T follicular helper cell (primary cell): Measurements from ENCODE around the gene PHKA2.
A peak's percentile ranks its signal among the peaks of the same experiment; 100 is the strongest.

Experiments used
- DNase-seq: peaks from one replicate; pipeline ENCODE4 v3.0.0-alpha.2; 2020; ENCODE audit warnings: low read depth

The PHKA2 gene

DNA sequence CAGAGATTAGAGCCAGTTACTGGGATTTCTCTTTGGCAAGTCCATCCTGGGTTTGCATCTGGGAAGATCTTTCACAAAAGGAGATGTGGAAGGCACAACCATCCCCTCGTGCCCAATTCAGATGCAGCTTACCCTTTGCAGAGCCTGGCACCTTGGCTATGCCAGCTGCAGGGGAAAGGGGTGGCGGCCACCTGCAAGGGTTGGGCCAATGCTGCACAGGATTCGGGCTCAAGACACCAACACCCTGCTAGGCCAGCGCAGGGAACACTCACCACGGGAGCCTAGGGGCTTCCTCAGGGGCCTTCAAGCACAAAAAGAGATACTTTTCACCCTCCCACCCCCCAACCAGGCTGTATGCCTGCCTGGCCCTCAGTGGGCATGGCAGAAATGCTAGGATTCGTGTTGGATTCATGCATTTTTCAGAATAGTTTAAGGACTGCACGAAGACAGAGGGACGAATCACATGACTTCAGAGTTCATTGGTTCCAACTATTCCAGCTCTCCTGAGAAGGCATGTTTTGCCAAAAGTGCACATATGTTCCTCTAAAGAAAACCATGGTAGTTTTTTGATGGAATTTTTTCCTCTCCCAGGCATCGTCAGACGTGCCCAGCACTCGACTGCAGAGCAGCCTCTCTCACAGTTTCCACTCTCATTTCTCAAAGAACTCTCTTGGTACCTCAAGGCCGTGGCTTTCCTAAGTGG lies 94.4 kb downstream of the PHKA2 start:
- DNase-seq = no peak

- no peak for DNase-seq
These were observed 95.6 kb downstream of the PHKA2 start for GRCh38 chrX:18888281-18888680.

GRCh38 chrX:18887825-18888212 lies 96.1 kb downstream of the PHKA2 start:
- DNase-seq = no peak

- no peak for DNase-seq
These were observed 96.6 kb downstream of the PHKA2 start for GRCh38 chrX:18887177-18887824.

- DNase-seq = peak; percentile 15
These were observed 97.4 kb downstream of the PHKA2 start for GRCh38 chrX:18886344-18887161.

DNA sequence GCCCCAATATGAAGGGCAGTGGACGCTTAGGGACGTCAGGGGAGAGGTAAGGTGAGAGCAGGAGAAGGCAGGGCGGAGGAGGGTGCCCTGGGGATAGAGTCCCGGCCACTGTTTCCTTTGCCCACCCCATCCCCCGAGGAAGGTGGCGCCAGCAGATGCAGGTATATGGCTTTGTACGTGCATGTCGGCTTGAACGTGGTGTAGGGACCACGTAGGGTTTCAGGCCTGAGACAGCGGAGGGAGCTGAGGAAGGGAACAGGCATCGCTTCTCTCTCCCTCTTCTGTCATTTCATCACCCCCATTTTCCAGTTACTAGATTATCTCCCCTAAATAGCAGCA lies 97.9 kb downstream of the PHKA2 start:
- no peak for DNase-seq

- no peak for DNase-seq
These were observed 98.4 kb downstream of the PHKA2 start for GRCh38 chrX:18885328-18886004.

GRCh38 chrX:18884916-18885315 lies 99.0 kb downstream of the PHKA2 start:
- DNase-seq = no peak

- no peak for DNase-seq
These were observed 99.8 kb downstream of the PHKA2 start for GRCh38 chrX:18883961-18884765.

GRCh38 chrX:18883234-18883960 lies 100.5 kb downstream of the PHKA2 start:
- no peak for DNase-seq

DNA sequence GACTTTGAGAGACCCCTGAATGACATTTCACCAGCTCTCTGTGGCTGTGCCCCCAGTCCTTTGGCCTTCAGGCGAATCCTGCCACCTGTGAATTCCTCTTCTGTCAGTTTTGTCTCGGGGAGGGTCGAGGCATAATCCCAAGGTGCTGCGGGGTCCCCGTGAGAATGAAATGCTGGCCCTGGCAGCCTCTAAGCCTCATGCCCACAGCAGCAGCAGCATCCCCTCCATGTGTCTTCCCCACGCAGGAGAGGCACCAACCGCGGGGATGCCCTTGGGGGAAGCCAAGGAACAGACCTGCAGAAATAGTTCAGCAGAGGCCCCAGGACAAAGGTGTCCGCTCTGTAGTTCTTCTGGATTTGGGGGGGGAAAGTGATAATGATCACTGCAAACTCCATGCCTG lies 104.8 kb downstream of the PHKA2 start:
- no peak for DNase-seq

DNA sequence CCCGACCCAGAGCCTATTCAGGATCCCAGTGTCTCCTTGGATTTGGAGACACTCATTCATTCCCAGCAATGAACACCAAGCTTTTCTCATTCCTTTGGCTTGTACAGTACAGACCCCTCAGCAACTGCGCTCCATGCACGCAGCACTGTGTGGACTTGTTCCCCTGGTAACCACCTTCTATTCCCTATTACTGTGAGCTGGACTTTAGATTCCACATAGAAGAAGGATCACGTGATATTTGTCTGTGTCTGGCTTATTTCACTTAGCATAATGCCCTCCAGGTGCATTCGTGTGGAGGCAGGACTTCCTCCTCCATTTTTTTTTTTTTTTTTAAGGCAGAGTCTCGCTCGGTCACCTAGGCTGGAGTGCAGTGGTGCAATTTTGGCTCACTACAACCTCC lies 106.4 kb downstream of the PHKA2 start:
- no peak for DNase-seq

- no peak for DNase-seq
These were observed 108.5 kb downstream of the PHKA2 start for GRCh38 chrX:18875256-18875878.

GRCh38 chrX:18874560-18875255 lies 109.2 kb downstream of the PHKA2 start:
- DNase-seq = no peak

DNA sequence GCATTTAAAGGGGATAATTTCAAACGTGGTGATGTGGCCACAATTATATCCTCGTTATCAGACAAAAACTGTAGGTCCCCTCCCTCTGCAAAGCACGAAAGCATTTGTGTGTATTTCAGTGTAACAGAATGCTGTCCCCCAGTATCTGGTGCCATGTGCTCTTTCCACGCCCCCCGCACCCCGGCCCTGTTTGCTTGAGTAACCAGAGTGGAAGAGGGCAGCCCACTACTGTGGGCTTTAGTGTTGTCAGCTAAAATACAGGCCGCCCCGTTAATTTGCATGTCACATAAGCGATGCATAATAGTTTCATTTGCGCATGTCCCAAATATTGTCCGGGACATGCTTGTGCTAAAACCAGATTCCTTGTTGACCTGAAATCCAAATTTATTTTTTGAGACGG lies 110.1 kb downstream of the PHKA2 start:
- no peak for DNase-seq

DNA sequence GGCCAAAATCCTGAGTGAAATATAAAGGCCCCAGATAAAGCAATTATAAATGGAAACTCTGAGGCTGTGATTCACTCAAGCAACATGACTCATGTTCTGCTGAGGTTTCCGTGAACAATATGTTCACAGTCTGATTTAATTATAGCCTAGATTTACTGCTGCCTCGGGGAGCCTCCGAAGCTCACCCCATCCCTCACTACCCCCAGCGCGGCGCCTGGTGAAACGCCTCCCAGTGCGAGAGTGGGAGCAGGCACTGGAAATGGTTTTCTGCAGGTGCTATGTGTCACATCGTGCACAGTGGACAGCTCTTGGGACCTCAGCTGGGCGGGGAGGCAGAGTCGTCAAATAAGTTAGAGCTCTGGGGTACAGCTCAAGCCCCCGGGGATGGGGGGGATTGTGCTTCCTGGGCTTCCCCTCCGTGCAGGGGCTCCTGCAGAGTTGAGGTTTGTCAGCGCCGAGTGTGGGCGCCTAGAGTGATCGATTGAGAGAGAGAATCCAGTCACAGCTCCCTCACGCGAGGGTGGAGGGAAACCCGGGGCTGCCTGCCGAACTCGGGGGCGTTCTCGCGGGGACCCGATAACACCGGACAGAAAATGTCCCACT lies 110.6 kb downstream of the PHKA2 start:
- DNase-seq = no peak

DNA sequence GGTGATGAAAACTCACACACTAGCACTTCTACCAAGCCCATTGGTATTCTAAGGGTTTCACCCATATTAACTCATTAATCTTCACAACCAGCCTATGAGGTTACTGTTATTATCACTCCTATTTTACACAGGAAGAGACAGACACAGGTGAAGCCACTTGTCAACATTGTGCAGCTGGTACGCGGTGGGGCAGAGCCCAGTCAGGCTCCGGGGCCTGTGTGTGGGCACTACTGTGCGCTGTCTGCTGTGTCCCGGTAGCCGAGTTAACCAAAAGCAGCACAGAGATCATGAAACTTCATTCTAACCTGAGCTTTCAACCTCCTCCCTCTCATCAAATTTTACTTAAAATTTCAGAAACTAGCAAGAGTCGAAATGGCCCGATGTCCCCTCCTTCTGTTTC lies 111.3 kb downstream of the PHKA2 start:
- no peak for DNase-seq

DNA sequence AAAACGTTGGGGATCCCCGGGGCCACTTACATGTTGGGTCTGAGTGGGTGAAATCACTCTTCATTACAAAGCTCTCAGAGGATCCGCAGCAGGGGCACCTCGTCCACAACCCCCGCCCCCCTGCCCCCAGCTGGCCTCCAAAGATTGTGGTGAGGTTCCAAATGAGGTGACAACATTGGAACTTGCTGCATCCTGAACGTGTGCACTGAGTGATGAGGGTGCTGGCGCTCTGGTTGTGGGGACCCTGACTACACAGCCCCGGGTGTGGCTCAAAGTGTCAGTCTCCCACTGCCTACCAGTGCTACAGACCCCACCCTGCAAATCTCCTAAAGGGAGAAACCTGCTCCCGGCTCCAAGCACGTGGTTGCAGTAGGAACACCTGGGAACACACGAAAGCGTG lies 111.9 kb downstream of the PHKA2 start:
- DNase-seq = no peak

- no peak for DNase-seq
These were observed 112.6 kb downstream of the PHKA2 start for GRCh38 chrX:18871161-18871890.
